ENCODE measurements around the gene CORO6.

CORO6 gene

DNA sequence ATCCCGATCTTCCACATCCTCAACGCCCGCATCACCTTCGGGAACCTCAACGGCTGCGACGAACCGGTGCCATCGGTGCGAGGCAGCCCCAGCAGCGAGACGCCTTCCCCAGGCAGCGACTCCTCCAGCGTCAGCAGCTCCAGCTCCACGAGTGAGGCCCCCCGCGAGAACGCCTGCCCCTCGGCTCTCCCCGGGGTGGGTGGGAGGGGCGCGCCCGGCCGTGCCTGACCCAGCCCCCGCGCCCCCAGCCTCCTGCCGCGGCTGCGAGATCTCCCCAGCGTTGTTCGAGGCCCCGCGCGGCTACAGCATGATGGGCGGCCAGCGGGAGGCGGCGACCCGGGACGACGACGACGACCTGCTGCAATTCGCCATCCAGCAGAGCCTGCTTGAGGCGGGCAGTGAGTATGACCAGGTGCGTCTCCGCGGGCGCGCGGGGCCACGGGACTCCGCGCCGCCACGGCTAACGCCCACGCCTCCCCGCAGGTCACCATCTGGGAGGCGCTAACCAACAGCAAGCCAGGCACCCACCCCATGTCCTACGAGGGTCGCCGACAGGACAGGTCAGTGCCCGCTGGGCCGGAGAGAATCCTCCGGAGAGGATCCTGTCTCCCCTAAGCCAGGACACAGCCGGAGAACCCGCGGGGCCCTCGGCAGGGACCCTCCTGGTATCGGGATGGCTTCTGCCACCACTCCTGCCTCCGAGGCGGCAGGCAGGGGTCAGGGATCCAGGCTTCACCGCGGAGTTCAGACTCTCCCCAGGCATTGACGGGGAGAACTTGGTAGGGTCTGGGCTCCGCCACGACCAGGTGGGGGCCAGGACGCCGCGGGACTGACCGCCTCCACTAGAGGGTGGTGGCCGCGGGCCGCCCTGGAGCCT lies 10.1 kb downstream of the CORO6 start:
- Histone ChIP-seq H3K27me3 (ENCODE audit: insufficient read depth, low read depth, severe bottlenecking) (peaks cover 6% of the 10 kb centered on the region), H3K27ac (no peak overlapping the region), H3K4me3 (ENCODE audit: low read depth, low read length) (no peak overlapping the region), H3K36me3 (peaks cover 24% of the 10 kb centered on the region), H3K9me3 (ENCODE audit: severe bottlenecking) (no peaks in the 10 kb centered on the region)
- TF ChIP-seq, protein P1, sequence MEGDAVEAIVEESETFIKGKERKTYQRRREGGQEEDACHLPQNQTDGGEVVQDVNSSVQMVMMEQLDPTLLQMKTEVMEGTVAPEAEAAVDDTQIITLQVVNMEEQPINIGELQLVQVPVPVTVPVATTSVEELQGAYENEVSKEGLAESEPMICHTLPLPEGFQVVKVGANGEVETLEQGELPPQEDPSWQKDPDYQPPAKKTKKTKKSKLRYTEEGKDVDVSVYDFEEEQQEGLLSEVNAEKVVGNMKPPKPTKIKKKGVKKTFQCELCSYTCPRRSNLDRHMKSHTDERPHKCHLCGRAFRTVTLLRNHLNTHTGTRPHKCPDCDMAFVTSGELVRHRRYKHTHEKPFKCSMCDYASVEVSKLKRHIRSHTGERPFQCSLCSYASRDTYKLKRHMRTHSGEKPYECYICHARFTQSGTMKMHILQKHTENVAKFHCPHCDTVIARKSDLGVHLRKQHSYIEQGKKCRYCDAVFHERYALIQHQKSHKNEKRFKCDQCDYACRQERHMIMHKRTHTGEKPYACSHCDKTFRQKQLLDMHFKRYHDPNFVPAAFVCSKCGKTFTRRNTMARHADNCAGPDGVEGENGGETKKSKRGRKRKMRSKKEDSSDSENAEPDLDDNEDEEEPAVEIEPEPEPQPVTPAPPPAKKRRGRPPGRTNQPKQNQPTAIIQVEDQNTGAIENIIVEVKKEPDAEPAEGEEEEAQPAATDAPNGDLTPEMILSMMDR (IDR thresholded peaks at IDR 0.05; ENCODE audit: low read depth, low read length), result no peak
- DNase-seq, result no peak

DNA sequence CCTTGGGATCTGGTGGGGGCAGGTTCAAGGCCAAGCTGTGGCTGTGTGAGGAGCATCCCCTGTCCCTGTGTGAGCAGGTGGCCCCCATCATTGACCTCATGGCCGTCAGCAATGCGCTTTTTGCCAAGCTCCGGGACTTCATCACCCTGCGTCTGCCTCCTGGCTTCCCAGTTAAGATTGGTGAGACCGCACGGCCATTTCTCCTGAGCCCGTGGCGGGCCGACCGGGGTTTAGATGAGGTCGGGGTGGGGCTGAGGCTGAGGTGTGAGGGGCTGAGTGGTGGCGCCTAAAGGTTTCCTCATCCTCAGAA lies 10.7 kb downstream of the CORO6 start:
- Histone ChIP-seq H3K27ac (no peak overlapping the region), H3K36me3 (peaks cover 24% of the 10 kb centered on the region), H3K4me3 (ENCODE audit: low read depth, low read length) (no peak overlapping the region), H3K9me3 (ENCODE audit: severe bottlenecking) (no peaks in the 10 kb centered on the region), H3K27me3 (ENCODE audit: insufficient read depth, low read depth, severe bottlenecking) (peaks cover 6% of the 10 kb centered on the region)
- TF ChIP-seq, protein P1 (IDR thresholded peaks at IDR 0.05; ENCODE audit: low read depth, low read length), result no peak
- DNase-seq, result no peak

DNA sequence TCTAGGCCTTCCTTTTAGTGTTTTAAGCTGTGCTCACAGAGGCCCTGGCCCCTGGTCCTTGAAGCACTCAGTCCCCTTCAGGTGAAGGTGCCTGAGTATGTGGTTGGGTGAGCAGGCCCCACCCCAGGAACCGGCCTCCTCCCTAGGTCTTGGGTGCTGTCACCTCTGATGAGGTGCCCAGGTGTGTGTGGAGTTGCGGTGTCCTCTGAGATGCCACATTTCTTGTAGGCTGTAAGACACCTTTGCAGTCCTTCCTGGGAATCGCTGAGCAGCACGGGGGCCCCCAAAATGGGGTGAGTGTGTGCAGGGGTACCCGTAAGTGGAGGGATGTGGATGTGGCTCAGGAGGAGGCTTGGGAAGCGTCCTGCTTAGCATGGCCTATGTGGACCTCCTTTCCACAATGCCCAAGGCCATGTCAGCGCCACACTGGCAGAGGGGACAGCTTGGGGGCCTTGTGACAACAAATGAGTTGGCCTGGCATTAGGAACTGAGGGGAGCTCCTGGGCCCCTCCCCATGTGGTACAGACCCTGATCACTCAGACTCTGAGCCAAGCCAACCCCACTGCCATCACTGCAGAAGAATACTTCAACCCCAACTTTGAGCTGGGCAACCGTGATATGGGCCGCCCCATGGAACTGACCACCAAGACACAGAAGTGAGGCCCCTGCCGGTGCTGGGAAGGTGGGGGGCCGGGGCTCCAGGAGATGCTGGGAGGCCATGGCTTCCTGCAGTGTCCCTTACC lies 11.2 kb downstream of the CORO6 start:
- Histone ChIP-seq H3K4me3 (ENCODE audit: low read depth, low read length) (no peak overlapping the region), H3K9me3 (ENCODE audit: severe bottlenecking) (no peaks in the 10 kb centered on the region), H3K36me3 (peaks cover 24% of the 10 kb centered on the region), H3K27me3 (ENCODE audit: insufficient read depth, low read depth, severe bottlenecking) (peaks cover 2% of the 10 kb centered on the region), H3K27ac (no peak overlapping the region)
- no peak for DNase-seq
- TF ChIP-seq, protein P1 (IDR thresholded peaks at IDR 0.05; ENCODE audit: low read depth, low read length), result no peak

DNA sequence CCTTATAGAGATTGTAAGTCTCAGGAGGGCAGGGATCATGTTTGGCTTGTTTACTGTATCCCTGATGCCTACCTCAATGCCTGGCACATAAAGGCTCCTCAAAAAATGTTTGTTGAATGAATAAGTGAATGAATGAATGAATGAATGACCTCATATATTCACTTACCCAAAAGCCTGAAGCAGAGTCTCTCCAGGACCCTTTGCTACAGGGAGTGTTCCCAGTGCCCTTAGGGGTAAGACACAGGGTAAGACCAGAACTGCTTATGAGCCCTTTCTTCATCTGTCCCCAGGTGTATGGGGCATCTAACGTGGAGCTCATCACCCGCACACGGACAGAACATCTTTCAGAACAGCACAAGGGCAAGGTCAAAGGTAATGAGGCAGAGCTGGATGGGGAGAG lies 12.3 kb downstream of the CORO6 start:
- DNase-seq, result no peak
- Histone ChIP-seq H3K4me3 (ENCODE audit: low read depth, low read length) (no peak overlapping the region), H3K27ac (no peak overlapping the region), H3K36me3 (peaks cover 24% of the 10 kb centered on the region), H3K9me3 (ENCODE audit: severe bottlenecking) (no peaks in the 10 kb centered on the region), H3K27me3 (ENCODE audit: insufficient read depth, low read depth, severe bottlenecking) (no peaks in the 10 kb centered on the region)
- TF ChIP-seq, protein P1 (IDR thresholded peaks at IDR 0.05; ENCODE audit: low read depth, low read length), result no peak

DNA sequence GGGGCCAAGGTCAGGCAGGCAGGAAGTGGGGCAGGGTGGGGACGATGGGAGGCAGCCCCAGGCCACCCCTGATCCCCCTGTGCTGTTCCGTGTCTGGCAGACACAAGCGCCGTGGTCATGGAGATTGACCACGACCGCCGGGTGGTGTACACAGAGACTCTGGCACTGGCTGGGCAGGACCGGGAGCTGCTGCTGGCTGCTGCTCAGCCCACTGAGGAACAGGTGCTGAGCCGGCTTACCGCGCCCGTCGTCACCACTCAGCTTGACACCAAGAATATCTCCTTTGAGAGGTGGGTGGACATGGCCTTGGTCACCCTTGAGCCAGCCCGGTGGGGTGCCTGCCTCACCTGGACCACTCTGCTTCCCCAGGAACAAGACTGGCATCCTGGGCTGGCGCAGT lies 13.7 kb downstream of the CORO6 start:
- no peak for DNase-seq
- Histone ChIP-seq H3K9me3 (ENCODE audit: severe bottlenecking) (no peaks in the 10 kb centered on the region), H3K4me3 (ENCODE audit: low read depth, low read length) (no peak overlapping the region), H3K36me3 (peaks cover 24% of the 10 kb centered on the region), H3K27ac (no peak overlapping the region), H3K27me3 (ENCODE audit: insufficient read depth, low read depth, severe bottlenecking) (no peaks in the 10 kb centered on the region)
- TF ChIP-seq, protein P1 (IDR thresholded peaks at IDR 0.05; ENCODE audit: low read depth, low read length), result no peak
